H9 (cell line): ENCODE measurements around the gene RELA. TPM values are rescaled to one million over a fixed set of nuclear protein-coding genes. Genes with fewer than 3 reads are reported as not detected.

Experiments
- DNase-seq: peaks from one replicate; pipeline ENCODE4 v3.0.0-alpha.2; 2017
- H2AFZ ChIP-seq: one replicate; pipeline ENCODE4 v1.6.1; 2013; ENCODE audit warnings: mild to moderate bottlenecking, low read length, control low read depth, moderate library complexity
- H2AK5ac ChIP-seq: 2 replicates; pipeline ENCODE4 v1.6.1; 2013; ENCODE audit warnings: low read length, control low read depth, mixed read lengths; ENCODE audit not compliant: insufficient read length
- H2BK120ac ChIP-seq: one replicate; pipeline ENCODE4 v1.6.1; 2013; ENCODE audit warnings: low read depth, mild to moderate bottlenecking, low read length, control low read depth, inconsistent platforms; ENCODE audit not compliant: poor library complexity, severe bottlenecking
- H2BK12ac ChIP-seq: 2 replicates; pipeline ENCODE4 v1.6.1; 2013; ENCODE audit warnings: low read length, control low read depth, mixed read lengths, low read depth; ENCODE audit not compliant: insufficient read length
- H2BK15ac ChIP-seq: 2 replicates; pipeline ENCODE4 v1.6.1; 2013; ENCODE audit warnings: low read depth, low read length, control low read depth
- H2BK20ac ChIP-seq: one replicate; pipeline ENCODE4 v1.6.1; 2013; ENCODE audit warnings: low read depth, mild to moderate bottlenecking, low read length, control low read depth, inconsistent platforms; ENCODE audit not compliant: poor library complexity, severe bottlenecking
- H2BK5ac ChIP-seq: 2 replicates; pipeline ENCODE4 v1.6.1; 2013; ENCODE audit warnings: low read length, control low read depth, mixed read lengths; ENCODE audit not compliant: insufficient read length
- H3K14ac ChIP-seq: 2 replicates; pipeline ENCODE4 v1.6.1; 2013; ENCODE audit warnings: low read length, control low read depth; ENCODE audit not compliant: insufficient read depth
- H3K18ac ChIP-seq: 2 replicates; pipeline ENCODE4 v1.6.1; 2013; ENCODE audit warnings: low read depth, mild to moderate bottlenecking, mixed read lengths, low read length, control low read depth; ENCODE audit not compliant: insufficient read length
- H3K23ac ChIP-seq: 2 replicates; pipeline ENCODE4 v1.6.1; 2013; ENCODE audit warnings: low read length, control low read depth, mixed read lengths, low read depth; ENCODE audit not compliant: insufficient read length
- H3K23me2 ChIP-seq: 2 replicates; pipeline ENCODE4 v1.6.1; 2013; ENCODE audit warnings: low read depth, mild to moderate bottlenecking, mixed read lengths, low read length, control low read depth; ENCODE audit not compliant: insufficient read length, poor library complexity, severe bottlenecking
- H3K27ac ChIP-seq: 2 replicates; pipeline ENCODE4 v1.5.1; 2013; ENCODE audit warnings: low read length, control low read depth, mixed read lengths, low read depth; ENCODE audit not compliant: insufficient read length
- H3K27me3 ChIP-seq: 2 replicates; pipeline ENCODE4 v1.6.1; 2013; ENCODE audit warnings: low read length, control low read depth, inconsistent platforms; ENCODE audit not compliant: insufficient read depth
- H3K4ac ChIP-seq: 2 replicates; pipeline ENCODE4 v1.6.1; 2013; ENCODE audit warnings: low read depth, mild to moderate bottlenecking, control low read depth, inconsistent platforms, low read length, moderate library complexity
- H3K4me1 ChIP-seq: 2 replicates; pipeline ENCODE4 v1.6.1; 2013; ENCODE audit warnings: low read length, control low read depth, inconsistent platforms; ENCODE audit not compliant: insufficient read depth
- H3K4me2 ChIP-seq: 2 replicates; pipeline ENCODE4 v1.6.1; 2013; ENCODE audit warnings: low read length, control low read depth, mixed read lengths; ENCODE audit not compliant: insufficient read length, insufficient read depth
- H3K56ac ChIP-seq: 2 replicates; pipeline ENCODE4 v1.6.1; 2013; ENCODE audit warnings: low read depth, mild to moderate bottlenecking, mixed read lengths, low read length, control low read depth; ENCODE audit not compliant: insufficient read length
- H3K79me1 ChIP-seq: 2 replicates; pipeline ENCODE4 v1.6.1; 2013; ENCODE audit warnings: low read depth, mild to moderate bottlenecking, moderate library complexity, low read length, control low read depth, inconsistent platforms; ENCODE audit not compliant: insufficient read depth, poor library complexity, severe bottlenecking
- H3K79me2 ChIP-seq: 2 replicates; pipeline ENCODE4 v1.6.1; 2013; ENCODE audit warnings: low read length, control low read depth, inconsistent platforms; ENCODE audit not compliant: insufficient read depth
- H3K9ac ChIP-seq: 2 replicates; pipeline ENCODE4 v1.6.1; 2013; ENCODE audit warnings: low read length, control low read depth, mixed read lengths; ENCODE audit not compliant: insufficient read length; ENCODE audit errors: extremely low read depth
- H3K9me3 ChIP-seq: one replicate; pipeline ENCODE4 v1.6.1; 2013; ENCODE audit warnings: low read depth, low read length, inconsistent platforms; ENCODE audit not compliant: control insufficient read depth
- H3T11ph ChIP-seq: one replicate; pipeline ENCODE4 v1.6.1; 2013; ENCODE audit warnings: mild to moderate bottlenecking, low read length, control low read depth, inconsistent platforms
- H4K20me1 ChIP-seq: one replicate; pipeline ENCODE4 v1.6.1; 2013; ENCODE audit not compliant: control insufficient read depth, insufficient read length, insufficient read depth
- H4K5ac ChIP-seq: 2 replicates; pipeline ENCODE4 v1.6.1; 2013; ENCODE audit warnings: low read depth, mild to moderate bottlenecking, mixed read lengths, low read length, control low read depth; ENCODE audit not compliant: insufficient read length
- H4K8ac ChIP-seq: replicated peaks from 2 replicates; pipeline ENCODE4 v1.6.1; 2013; ENCODE audit warnings: low read length, control low read depth, mixed read lengths, low read depth; ENCODE audit not compliant: insufficient read length
- H4K91ac ChIP-seq: 2 replicates; pipeline ENCODE4 v1.6.1; 2013; ENCODE audit warnings: low read depth, mild to moderate bottlenecking, moderate library complexity, mixed read lengths, low read length, control low read depth; ENCODE audit not compliant: insufficient read length
- H3K27ac Mint-ChIP-seq, 3 experiments: 2 replicates in 2 of 3; 3 replicates in 1 of 3; pipeline ENCODE4 v1.8.0; 2020 to 2021; ENCODE audit warnings: mixed read lengths in 3 of 3, mild to moderate bottlenecking in 1 of 3, moderate library complexity in 1 of 3
- H3K27me3 Mint-ChIP-seq: 2 replicates; pipeline ENCODE4 v1.8.0; 2021; ENCODE audit warnings: low read depth, mild to moderate bottlenecking, moderate library complexity, mixed read lengths
- H3K36me3 Mint-ChIP-seq, 3 experiments: 2 replicates in 2 of 3; 3 replicates in 1 of 3; pipeline ENCODE4 v1.8.0; 2020 to 2021; ENCODE audit warnings: low read depth in 3 of 3, mixed read lengths in 3 of 3; ENCODE audit not compliant: insufficient read depth in 1 of 3
- H3K4me1 Mint-ChIP-seq, 2 experiments: 2 replicates each; pipeline ENCODE4 v1.8.0; 2020; ENCODE audit warnings: mixed read lengths in 2 of 2
- H3K4me3 Mint-ChIP-seq, 2 experiments: 2 replicates in 1 of 2; 3 replicates in 1 of 2; pipeline ENCODE4 v1.8.0; 2020 to 2021; ENCODE audit warnings: mild to moderate bottlenecking in 2 of 2, mixed read lengths in 2 of 2, moderate library complexity in 1 of 2
- H3K9me3 Mint-ChIP-seq, 2 experiments: 2 replicates in 1 of 2; 3 replicates in 1 of 2; pipeline ENCODE4 v1.8.0; 2020; ENCODE audit warnings: mild to moderate bottlenecking in 2 of 2, mixed read lengths in 2 of 2, moderate library complexity in 1 of 2
- CTCF ChIP-seq: fragments of 200-600 bp; sonication (generic); conservative IDR thresholded peaks from 3 replicates; pipeline ENCODE4 v1.8.0; 2021; ENCODE audit warnings: antibody characterized with exemption, mild to moderate bottlenecking
- WGBS: extraction: QIAGEN DNeasy Blood & Tissue Kit; methylation state at CpG from one replicate; pipeline ENCODE4 v1.1.7; 2013; ENCODE audit warnings: missing lambda C conversion rate, low lambda C conversion rate, mixed read lengths; ENCODE audit not compliant: insufficient read length; ENCODE audit errors: extremely low coverage; 5-methylcytosine and 5-hydroxymethylcytosine counted together
- total RNA-seq: library from RNA; stranded (reverse); gene quantifications from 2 replicates; pipeline ENCODE4 v1.2.1, GENCODE V29; 2021

Gene RELA
- total RNA-seq, 1 experiment from 2014 or later, result 48.8 TPM

GRCh38 chr11:65657426-65657825 lies 5.3 kb downstream of the RELA start:
- Histone ChIP-seq H3K18ac (no peak overlapping the region), H3K9ac (no peak overlapping the region), H3K4me2 (no peak overlapping the region), H4K8ac (no peak overlapping the region), H2AFZ (no peak overlapping the region), H3K14ac (no peak overlapping the region), H4K91ac (no peak overlapping the region), H2BK20ac (no peak overlapping the region), H3K23ac (no peak overlapping the region), H3K4ac (no peak overlapping the region), H2BK15ac (no peak overlapping the region), H3K27me3 (no peaks in the 10 kb centered on the region), H3K4me1 (peaks cover 4% of the 10 kb centered on the region; the same call in 1 of the 2 replicates), H3K27ac (no peak overlapping the region), H3T11ph (no peak overlapping the region), H4K5ac (no peak overlapping the region), H3K23me2 (peaks cover 7% of the 10 kb centered on the region), H2BK12ac (no peak overlapping the region), H3K79me1 (peaks cover 3% of the 10 kb centered on the region), H2BK5ac (no peak overlapping the region), H3K9me3 (no peaks in the 10 kb centered on the region), H2BK120ac (no peak overlapping the region), H4K20me1 (no peaks in the 10 kb centered on the region), H2AK5ac (no peak overlapping the region), H3K79me2 (no peaks in the 10 kb centered on the region), H3K56ac (no peak overlapping the region)
- no peak for DNase-seq
- H3K4me1 Mint-ChIP-seq, result peaks cover 10 to 13% of the 10 kb centered on the region in 2 experiments
- no peaks in the 10 kb centered on the region for H3K9me3 Mint-ChIP-seq
- no peaks in the 10 kb centered on the region for H3K27me3 Mint-ChIP-seq
- TF ChIP-seq CTCF, result no peak
- H3K4me3 Mint-ChIP-seq, result no peak overlapping the region
- no peak overlapping the region for H3K27ac Mint-ChIP-seq
- WGBS, result no CpG with 5 or more reads among the region's 7 CpGs
- peaks cover 42 to 73% (median 63%) of the 10 kb centered on the region in 3 experiments; a peak in 6 of 7 replicates for H3K36me3 Mint-ChIP-seq
